ENCODE data around the gene ENG. TPM values are rescaled to one million over a fixed set of nuclear protein-coding genes. Genes with fewer than 3 reads are reported as not detected.

The ENG gene
- total RNA-seq, 1 donor from 2014 or later, result not detected

DNA sequence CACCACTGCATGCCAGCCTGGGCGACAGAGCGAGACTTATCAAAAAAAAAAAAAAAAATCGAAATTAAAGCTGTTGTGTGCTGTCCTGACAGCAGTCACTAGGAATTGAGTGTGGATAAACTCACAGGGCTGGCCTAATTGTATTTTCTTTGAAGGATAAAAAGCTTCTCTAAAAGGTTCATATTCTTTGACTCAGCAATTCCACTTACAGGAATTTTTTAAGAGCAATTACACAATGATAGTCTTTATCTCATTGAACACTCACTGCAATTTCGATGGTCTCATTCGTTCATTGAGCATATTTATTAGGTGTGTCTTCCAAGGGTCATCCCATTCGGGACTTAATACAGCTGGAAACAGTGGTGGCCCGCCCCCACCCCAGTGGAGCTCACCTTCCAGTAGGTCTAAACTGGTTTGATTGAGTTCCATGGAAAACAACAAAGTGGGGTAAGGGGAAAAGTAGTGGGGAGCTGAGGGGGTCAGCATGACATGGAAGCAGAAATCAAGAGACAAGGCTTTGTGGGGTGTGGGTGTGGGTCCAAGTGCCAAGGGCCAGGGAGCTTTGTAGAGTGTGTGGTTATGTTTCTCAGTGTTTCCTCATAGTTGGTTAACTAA, 61.9 kb downstream of the ENG start:
- no peak overlapping the region for H2AFZ ChIP-seq (replicated peaks)
- H3K4me1 ChIP-seq, result peaks cover 3% of the 10 kb centered on the region
- Mint-ChIP-seq H3K27ac (no peak overlapping the region), H3K36me3 (peaks cover 28% of the 10 kb centered on the region), H3K9me3 (no peaks in the 10 kb centered on the region), H3K4me1 (peaks cover 8% of the 10 kb centered on the region), H3K27me3 (ENCODE audit: insufficient read depth, low read depth) (peaks cover 2% of the 10 kb centered on the region), H3K4me3 (no peak overlapping the region)
- peaks cover 32% of the 10 kb centered on the region for H4K20me1 ChIP-seq (ENCODE audit: low read depth)
- H3K9me3 ChIP-seq (ENCODE audit: low read depth), result no peaks in the 10 kb centered on the region
- H3K9ac ChIP-seq, result no peak overlapping the region
- no peak for DNase-seq (ENCODE audit: low spot score)
- H3K36me3 ChIP-seq, result no peaks in the 10 kb centered on the region
- H3K27ac ChIP-seq, result no peak overlapping the region
- no peak overlapping the region for H3K4me2 ChIP-seq
- peaks cover 22% of the 10 kb centered on the region for H3K79me2 ChIP-seq (ENCODE audit: low read depth)
- H3K4me3 ChIP-seq, result no peak overlapping the region
- peaks cover 26% of the 10 kb centered on the region for H3F3A ChIP-seq (ENCODE audit: low read depth)
- TF ChIP-seq, protein P1, sequence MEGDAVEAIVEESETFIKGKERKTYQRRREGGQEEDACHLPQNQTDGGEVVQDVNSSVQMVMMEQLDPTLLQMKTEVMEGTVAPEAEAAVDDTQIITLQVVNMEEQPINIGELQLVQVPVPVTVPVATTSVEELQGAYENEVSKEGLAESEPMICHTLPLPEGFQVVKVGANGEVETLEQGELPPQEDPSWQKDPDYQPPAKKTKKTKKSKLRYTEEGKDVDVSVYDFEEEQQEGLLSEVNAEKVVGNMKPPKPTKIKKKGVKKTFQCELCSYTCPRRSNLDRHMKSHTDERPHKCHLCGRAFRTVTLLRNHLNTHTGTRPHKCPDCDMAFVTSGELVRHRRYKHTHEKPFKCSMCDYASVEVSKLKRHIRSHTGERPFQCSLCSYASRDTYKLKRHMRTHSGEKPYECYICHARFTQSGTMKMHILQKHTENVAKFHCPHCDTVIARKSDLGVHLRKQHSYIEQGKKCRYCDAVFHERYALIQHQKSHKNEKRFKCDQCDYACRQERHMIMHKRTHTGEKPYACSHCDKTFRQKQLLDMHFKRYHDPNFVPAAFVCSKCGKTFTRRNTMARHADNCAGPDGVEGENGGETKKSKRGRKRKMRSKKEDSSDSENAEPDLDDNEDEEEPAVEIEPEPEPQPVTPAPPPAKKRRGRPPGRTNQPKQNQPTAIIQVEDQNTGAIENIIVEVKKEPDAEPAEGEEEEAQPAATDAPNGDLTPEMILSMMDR (IDR thresholded peaks at IDR 0.05), result no peak
- no peak for TF ChIP-seq EZH2 (IDR thresholded peaks at IDR 0.05)
- no peak for TF ChIP-seq EZH2phosphoT487 (IDR thresholded peaks at IDR 0.05)
- H3K27me3 ChIP-seq, result no peaks in the 10 kb centered on the region

DNA sequence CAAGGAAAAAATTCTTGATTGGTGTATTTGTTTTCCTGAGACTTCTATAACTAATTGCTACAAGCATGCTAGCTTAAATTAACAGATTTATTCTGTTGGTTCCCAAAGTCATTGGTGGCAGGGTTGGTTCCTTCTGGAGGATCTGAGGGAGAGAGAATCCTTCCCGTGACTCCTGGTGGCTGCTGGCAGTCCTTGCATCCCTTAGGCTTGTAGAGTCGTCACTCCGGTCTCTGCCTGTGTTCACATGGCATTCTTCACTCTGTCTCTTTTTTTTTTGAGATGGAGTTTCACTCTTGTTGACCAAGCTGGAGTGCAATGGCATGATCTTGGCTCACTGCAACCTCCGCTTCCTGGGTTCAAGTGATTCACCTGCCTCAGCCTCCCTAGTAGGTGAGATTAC, 63.4 kb downstream of the ENG start:
- H3K79me2 ChIP-seq (ENCODE audit: low read depth), result peaks cover 36% of the 10 kb centered on the region

DNA sequence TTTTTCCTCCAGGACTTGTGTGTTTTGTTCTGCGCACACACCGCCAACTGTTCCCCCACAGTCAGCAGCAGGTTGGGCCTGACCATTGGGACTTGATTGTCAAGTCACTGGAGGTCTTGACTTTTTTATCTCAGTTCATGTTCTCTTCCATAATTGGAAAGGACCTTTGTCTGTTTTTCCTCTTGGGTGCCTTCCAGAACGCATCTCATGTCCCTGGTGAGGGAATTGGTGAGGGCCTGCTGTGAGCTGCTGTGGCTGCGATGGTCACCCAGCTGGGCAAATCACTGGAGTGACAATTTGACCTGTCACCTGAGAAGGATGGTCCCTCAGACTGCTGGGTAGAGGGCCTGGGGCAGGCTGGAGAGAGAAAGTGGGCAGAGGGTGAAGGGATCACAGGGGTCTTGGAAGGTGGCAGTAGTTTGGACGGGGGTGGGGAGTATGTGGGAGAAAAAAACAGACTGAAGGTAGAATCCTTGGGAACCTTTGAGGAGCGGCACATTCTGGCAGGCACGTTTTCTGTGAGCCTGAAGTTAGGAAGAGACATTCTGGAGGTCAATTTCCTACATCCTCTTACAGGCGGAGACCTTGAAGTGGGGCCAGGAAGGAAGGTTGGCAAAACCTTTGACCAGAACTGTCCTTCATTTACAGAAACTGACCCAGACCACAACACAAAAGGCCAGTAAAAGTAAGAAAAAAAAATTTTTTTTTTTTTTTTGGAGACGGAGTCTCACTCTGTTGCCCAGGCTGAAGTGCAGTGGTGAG, 64.2 kb downstream of the ENG start:
- peak overlapping the region; percentile 21 for H3K4me3 Mint-ChIP-seq
- no peak overlapping the region for H3K9ac ChIP-seq
- no peaks in the 10 kb centered on the region for H3K9me3 ChIP-seq (ENCODE audit: low read depth)
- H4K20me1 ChIP-seq (ENCODE audit: low read depth), result peaks cover 47% of the 10 kb centered on the region
- H3K4me1 ChIP-seq, result peaks cover 6% of the 10 kb centered on the region
- peaks cover 2% of the 10 kb centered on the region for H3K27me3 Mint-ChIP-seq (ENCODE audit: insufficient read depth, low read depth)
- peaks cover 14% of the 10 kb centered on the region for H3K4me1 Mint-ChIP-seq
- H3K36me3 ChIP-seq, result no peaks in the 10 kb centered on the region
- peaks cover 38% of the 10 kb centered on the region for H3K79me2 ChIP-seq (ENCODE audit: low read depth)
- no peak for DNase-seq (ENCODE audit: low spot score)
- H3K27me3 ChIP-seq, result no peaks in the 10 kb centered on the region
- H3F3A ChIP-seq (ENCODE audit: low read depth), result peaks cover 42% of the 10 kb centered on the region
- no peak overlapping the region for H3K27ac Mint-ChIP-seq
- H3K4me3 ChIP-seq, result no peak overlapping the region
- H3K9me3 Mint-ChIP-seq, result no peaks in the 10 kb centered on the region
- H3K4me2 ChIP-seq, result no peak overlapping the region
- H3K36me3 Mint-ChIP-seq, result peaks cover 30% of the 10 kb centered on the region
- TF ChIP-seq, protein P1 (IDR thresholded peaks at IDR 0.05), result no peak
- TF ChIP-seq EZH2 (IDR thresholded peaks at IDR 0.05), result no peak
- no peak for TF ChIP-seq EZH2phosphoT487 (IDR thresholded peaks at IDR 0.05)
- H2AFZ ChIP-seq (replicated peaks), result no peak overlapping the region
- H3K27ac ChIP-seq, result no peak overlapping the region

More for the DNA sequence above, 63.4 kb downstream of the ENG start:
- peaks cover 6% of the 10 kb centered on the region for H3K4me1 ChIP-seq
- Mint-ChIP-seq H3K27ac (no peak overlapping the region), H3K9me3 (no peaks in the 10 kb centered on the region), H3K36me3 (peaks cover 30% of the 10 kb centered on the region), H3K4me3 (no peak overlapping the region), H3K4me1 (peaks cover 14% of the 10 kb centered on the region), H3K27me3 (ENCODE audit: insufficient read depth, low read depth) (peaks cover 2% of the 10 kb centered on the region)
- DNase-seq (ENCODE audit: low spot score), result no peak
- no peaks in the 10 kb centered on the region for H3K36me3 ChIP-seq
- no peaks in the 10 kb centered on the region for H3K27me3 ChIP-seq
- no peak overlapping the region for H3K4me2 ChIP-seq
- H3K9me3 ChIP-seq (ENCODE audit: low read depth), result no peaks in the 10 kb centered on the region
- H3K4me3 ChIP-seq, result no peak overlapping the region
- no peak overlapping the region for H3K9ac ChIP-seq
- H4K20me1 ChIP-seq (ENCODE audit: low read depth), result peaks cover 46% of the 10 kb centered on the region
- H3F3A ChIP-seq (ENCODE audit: low read depth), result peaks cover 40% of the 10 kb centered on the region
- TF ChIP-seq, protein P1 (IDR thresholded peaks at IDR 0.05), result no peak
- TF ChIP-seq EZH2 (IDR thresholded peaks at IDR 0.05) (no peak), EZH2phosphoT487 (IDR thresholded peaks at IDR 0.05) (no peak)
- no peak overlapping the region for H2AFZ ChIP-seq (replicated peaks)
- no peak overlapping the region for H3K27ac ChIP-seq

Data from neural progenitor cell (in vitro differentiated cells).